Stimulated activated CD8-positive, alpha-beta memory T cell treated with anti-CD3 and anti-CD28 coated beads, Interleukin-15, amount 100 ng/mL, for 48 hours (primary cell): Measurements from ENCODE around the gene ETV3.

ENCODE experiments used
- DNase-seq, 2 donors: peaks; one replicate each; pipeline ENCODE4 v3.0.0-alpha.2; 2020; ENCODE audit warnings: low read depth in 2 of 2

The ETV3 gene

GRCh38 chr1:157091668-157092273 is 46.4 kb downstream of the ETV3 start:
- no peak for DNase-seq

GRCh38 chr1:157091186-157091585 is 47.0 kb downstream of the ETV3 start:
- DNase-seq, result no peak

- DNase-seq, result no peak
Observed at GRCh38 chr1:157090771-157091170, 47.4 kb downstream of the ETV3 start.

- DNase-seq, result peak; percentile 60 to 68
Observed at GRCh38 chr1:157090196-157090647, 48.0 kb downstream of the ETV3 start.

- DNase-seq, result no peak
Observed at GRCh38 chr1:157089789-157090188, 48.4 kb downstream of the ETV3 start.

GRCh38 chr1:157088607-157089006 is 49.6 kb downstream of the ETV3 start:
- DNase-seq, result no peak

- DNase-seq, result no peak
Observed at GRCh38 chr1:157087030-157087429, 51.2 kb downstream of the ETV3 start.

- no peak for DNase-seq
Observed at GRCh38 chr1:157086299-157086698, 51.9 kb downstream of the ETV3 start.

GRCh38 chr1:157085421-157085820 is 52.8 kb downstream of the ETV3 start:
- DNase-seq, result no peak

GRCh38 chr1:157084720-157085119 is 53.5 kb downstream of the ETV3 start:
- DNase-seq, result no peak

- no peak for DNase-seq
Observed at GRCh38 chr1:157081707-157082106, 56.5 kb downstream of the ETV3 start.

- no peak for DNase-seq
Observed at GRCh38 chr1:157080714-157081113, 57.5 kb downstream of the ETV3 start.

- DNase-seq, result no peak
Observed at GRCh38 chr1:157077394-157077793, 60.8 kb downstream of the ETV3 start.

- DNase-seq, result peak in 1 of 2 donors; percentile 13
Observed at GRCh38 chr1:157073944-157074685, 64.1 kb downstream of the ETV3 start.
